ENCODE data around the gene ARHGAP29.

ARHGAP29 gene

DNA sequence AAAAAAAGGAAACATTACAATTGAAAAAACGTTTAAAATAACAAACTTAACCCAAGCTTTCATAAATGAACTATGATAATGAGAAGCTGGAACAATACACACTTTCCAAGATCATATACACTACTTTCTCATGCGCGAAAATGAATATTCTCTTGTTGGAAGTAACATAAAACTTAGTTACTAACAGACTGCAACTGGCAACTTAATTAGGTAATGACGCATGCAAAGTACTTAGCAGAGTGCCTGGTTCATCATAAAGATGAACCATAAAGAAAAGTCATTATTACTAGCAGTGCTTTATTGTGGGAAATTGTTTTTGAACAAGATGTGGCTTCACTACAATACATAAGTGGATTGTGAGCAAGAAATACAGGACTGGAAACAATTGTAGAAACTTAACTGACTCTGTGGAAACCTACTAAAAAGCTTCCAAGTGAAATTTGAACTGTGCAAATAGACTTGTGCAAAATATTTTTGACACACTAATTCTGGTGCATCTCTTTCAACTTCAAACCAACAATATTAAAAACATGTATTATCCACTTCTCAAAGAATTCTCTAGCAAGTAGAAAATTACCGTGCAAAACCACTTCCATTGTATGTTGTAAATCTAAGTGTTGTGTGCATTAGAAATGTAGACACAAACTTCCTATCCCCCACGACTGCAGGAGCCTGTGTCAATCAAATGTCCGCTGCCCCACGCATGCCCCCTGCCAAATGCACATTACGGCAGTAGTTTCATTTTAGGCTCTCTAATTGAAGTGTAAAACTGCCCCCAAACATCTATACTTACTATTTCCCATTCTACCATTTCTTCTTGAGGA, 2.0 kb downstream of the ARHGAP29 start:
- no peak for DNase-seq

- no peak for DNase-seq
These were observed 2.8 kb downstream of the ARHGAP29 start for GRCh38 chr1:94234615-94235014.

GRCh38 chr1:94231746-94232145, 5.6 kb downstream of the ARHGAP29 start:
- DNase-seq = no peak

GRCh38 chr1:94230920-94231319, 6.5 kb downstream of the ARHGAP29 start:
- no peak for DNase-seq

GRCh38 chr1:94228640-94229375, 8.6 kb downstream of the ARHGAP29 start:
- no peak for DNase-seq

GRCh38 chr1:94227624-94228023, 9.8 kb downstream of the ARHGAP29 start:
- no peak for DNase-seq

GRCh38 chr1:94225845-94226244, 11.5 kb downstream of the ARHGAP29 start:
- DNase-seq = no peak

DNA sequence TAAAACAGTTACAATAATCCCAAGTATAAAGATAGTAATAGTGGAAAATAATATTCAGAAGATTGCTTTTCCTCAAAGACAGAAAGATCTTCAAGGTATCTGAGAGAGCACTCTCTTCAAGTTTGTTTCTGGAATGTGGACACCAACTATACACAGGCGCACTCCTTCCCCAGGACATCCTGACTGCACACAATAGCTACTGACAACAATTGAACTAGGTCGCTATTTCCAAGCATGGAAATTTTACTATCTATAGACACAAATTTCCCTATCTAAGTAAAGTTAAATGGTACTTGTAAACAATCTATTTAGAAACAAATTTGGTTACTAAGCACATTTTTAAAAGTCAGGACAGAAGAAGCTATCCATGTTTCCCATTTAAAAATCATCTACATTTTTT, 19.1 kb downstream of the ARHGAP29 start:
- no peak for DNase-seq

DNA sequence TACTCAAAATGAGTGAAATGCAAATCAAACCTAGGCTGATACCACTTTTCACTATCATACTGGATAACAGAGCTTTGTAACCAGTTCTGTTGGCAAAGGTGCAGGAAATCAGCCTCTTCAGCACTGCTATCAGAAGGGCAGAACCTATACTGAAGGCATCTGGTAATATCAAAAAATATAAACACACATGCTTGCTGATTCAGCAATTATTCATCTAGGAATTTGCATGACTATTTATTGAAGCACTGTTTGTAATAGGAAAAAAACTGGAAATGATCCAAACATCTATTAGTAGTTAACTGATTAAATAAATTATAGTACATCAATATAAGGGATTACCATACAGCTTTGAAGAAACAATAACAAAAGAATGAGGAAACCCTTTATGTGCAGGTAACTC, 21.4 kb downstream of the ARHGAP29 start:
- no peak for DNase-seq

GRCh38 chr1:94209982-94210381, 27.4 kb downstream of the ARHGAP29 start:
- DNase-seq = no peak

DNA sequence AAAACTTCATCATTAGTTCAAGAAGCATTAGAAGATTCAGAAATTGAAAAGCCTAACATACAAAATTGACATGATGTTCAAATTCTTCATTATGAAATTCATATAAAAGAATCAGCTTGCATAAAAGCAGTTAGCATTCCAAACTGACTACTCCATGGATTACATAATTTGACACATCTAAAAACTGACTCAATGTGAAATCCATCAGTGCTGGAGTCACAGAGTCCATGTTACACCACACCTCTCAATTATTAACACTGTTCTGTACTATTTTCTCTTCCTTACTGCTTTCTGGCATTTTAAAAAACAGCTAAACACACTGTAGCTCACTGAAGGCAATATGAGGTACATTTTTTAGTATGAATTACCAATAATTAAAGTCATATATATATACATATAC, 28.0 kb downstream of the ARHGAP29 start:
- DNase-seq = no peak

DNA sequence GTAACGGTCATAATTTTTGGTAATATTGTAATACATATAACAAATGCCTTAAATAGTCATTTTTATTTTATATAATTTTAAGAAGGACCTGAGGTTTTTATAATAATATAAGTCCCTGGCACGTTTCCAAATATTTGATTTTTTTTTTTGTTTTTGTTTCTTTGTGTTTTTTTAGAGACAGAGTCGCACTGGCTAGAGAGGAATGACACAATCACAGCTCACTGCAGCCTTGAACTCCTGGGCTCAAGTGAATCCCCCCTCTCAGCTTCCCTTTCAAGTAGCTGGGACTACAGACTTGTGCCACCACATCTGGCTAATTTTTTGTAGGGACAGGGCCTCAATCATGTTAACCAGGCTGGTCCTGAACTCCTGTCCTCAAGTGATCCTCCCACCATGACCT, 29.7 kb downstream of the ARHGAP29 start:
- no peak for DNase-seq

DNA sequence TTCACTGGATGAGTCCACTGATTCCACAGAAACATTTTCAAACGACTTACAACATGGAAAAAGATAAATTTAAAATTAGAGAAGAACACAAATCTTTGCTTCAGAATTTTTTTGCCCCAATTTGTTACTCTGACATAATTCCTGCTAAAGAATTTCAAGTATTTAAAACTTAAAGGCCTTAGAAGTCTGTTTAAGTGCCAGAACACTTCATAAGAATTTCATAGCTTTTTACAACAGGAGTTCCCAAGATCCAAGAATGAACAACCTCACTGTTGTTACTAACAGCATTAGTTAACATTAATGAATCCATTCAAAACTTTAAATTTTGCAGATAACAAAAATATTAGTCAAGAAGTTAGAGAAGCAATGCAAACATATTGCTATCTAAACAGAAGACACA, 31.7 kb downstream of the ARHGAP29 start:
- DNase-seq = no peak

- DNase-seq = no peak
These were observed 35.1 kb downstream of the ARHGAP29 start for GRCh38 chr1:94202241-94202640.

GRCh38 chr1:94199398-94199797, 38.0 kb downstream of the ARHGAP29 start:
- DNase-seq = no peak

GRCh38 chr1:94194079-94194865, 43.1 kb downstream of the ARHGAP29 start:
- no peak for DNase-seq

DNA sequence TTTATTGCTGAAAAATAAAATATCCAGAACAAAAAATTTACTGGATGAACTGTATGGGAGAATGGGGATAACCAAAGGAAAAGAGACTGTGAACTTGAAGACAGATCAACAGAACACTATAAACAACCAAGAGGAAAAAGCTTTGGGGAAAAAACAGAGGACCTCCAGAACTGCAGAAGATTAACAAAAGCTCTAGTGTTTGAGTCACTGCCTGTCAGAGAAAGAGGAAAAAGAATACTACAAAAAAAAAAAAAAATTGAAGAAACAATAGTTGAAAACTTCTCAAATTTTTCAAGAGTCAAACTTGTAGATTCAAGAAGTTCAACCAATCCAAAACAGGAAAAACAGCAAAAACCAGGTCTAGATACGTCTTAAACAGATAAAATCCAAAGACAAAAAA, 44.3 kb downstream of the ARHGAP29 start:
- DNase-seq = no peak

DNA sequence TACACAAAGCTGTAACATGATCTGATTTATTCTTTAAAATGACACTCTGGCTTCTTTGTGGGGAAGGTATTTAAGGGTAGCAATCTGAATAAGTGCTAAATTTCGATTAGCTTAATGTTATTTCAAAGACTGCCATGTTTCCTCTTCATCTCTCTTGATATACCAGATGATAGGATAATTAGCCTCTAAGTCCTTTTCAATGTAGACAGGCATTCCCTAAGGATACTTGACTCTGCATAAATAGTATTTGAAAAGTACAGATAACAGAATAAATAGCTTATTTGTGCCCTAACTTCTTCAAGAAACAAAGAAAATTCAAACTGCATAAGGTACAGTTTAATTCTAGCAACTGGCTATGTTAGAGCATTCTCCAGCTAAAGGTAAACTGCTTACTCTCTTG, 46.2 kb downstream of the ARHGAP29 start:
- no peak for DNase-seq

DNA sequence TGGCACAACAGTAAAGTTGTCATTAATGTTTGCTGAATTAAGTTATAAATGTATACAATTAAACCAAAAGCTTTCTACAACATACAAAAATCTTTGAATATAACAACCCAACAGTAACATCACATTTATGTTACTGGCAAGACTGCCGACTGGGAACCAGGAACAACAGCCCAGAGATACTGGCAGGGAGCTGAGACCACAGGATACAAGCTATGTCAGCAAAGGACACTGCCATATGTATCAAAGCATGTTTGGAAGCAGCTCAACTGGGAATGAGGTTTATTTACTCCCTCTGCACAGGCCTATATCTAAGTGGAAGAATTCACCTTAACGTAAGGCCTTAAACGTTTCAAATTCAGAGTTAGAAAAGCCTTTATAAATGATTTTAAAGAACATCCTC, 50.4 kb downstream of the ARHGAP29 start:
- DNase-seq = no peak

DNA sequence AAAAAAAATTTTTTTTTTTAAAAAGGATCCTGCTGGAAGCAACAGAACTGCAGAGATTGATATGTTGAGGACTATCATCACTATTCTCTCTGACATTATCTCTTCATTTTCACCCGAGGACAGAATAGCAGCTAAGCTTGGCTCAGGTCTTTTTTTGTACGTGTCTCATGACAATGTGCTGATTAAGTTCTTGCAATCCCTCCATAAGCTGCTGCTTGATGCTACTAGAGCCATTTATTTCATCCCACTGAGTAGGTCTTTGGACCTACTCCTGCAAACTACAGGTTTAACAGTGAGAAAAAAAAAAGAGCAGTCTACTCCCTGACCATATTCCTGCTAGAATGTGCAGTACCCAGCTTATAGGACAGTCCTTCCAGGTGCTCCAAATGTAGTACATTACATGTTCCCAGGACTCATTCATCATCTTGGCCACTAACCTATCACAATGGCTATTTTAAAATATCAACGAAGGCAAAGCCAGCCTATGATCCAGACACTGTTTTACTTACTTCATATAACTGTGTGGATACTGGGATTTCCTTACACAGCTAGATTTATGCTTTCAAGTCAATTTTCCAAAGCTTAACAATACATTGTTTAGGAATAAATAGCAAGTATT, 54.1 kb downstream of the ARHGAP29 start:
- DNase-seq = no peak

DNA sequence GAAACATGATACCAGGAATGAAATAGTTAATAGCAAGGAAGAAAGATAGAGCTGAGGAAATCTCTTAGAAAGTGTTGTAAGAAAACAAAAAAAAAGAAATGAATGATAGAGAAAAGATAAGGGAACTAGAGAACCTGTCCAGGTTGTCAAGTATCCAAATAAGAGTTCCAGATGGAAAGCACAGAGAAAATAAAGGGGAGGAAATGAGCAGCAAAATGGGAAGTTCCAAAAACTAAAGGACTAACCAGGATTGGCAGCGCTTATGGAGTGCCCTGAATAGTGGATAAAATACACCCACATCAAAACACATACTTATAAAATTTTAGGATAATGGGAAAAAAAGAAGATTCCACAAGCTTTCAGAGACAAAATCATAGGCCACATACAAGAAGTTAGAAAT, 55.2 kb downstream of the ARHGAP29 start:
- no peak for DNase-seq

DNA sequence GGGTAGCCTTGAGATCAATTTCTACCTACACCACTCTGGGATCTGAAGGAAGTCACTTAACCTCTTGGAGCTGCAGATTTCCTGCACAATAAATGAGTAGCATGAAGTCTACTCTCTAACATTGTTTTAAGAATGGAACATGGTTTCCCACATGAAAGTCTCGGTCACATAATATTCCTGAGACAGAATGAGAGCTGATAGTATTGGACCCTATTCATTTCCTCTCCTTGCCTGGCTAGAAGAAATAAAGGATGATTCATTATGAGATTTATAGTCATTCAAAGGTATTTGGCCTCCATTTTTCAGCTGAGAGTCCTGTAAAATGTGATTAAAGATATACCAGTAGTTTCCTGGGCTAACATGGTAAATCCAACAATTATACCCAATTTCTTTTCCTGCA, 56.7 kb downstream of the ARHGAP29 start:
- DNase-seq = no peak
